Neural progenitor cell (in vitro differentiated cells): ENCODE results near the gene SPATC1L. TPM values are rescaled to one million over a fixed set of nuclear protein-coding genes. Genes with fewer than 3 reads are reported as not detected.

ENCODE experiments used
- DNase-seq: peaks from one replicate; pipeline ENCODE4 v3.0.0-alpha.2; 2016; ENCODE audit warnings: low spot score
- H2AFZ ChIP-seq: fragments of 200-600 bp; sonication (generic); replicated peaks from 2 replicates; pipeline ENCODE4 v1.6.1; 2016; ENCODE audit warnings: antibody characterized with exemption
- H3F3A ChIP-seq: fragments of 200-600 bp; sonication (generic); 2 replicates; pipeline ENCODE4 v1.6.1; 2016; ENCODE audit warnings: antibody characterized with exemption, low read depth
- H3K27ac ChIP-seq: fragments of 200-600 bp; sonication (generic); 2 replicates; pipeline ENCODE4 v1.5.1; 2016; ENCODE audit warnings: mild to moderate bottlenecking
- H3K27me3 ChIP-seq: fragments of 200-600 bp; sonication (generic); 2 replicates; pipeline ENCODE4 v1.6.1; 2016; ENCODE audit warnings: mild to moderate bottlenecking, moderate library complexity
- H3K36me3 ChIP-seq: fragments of 200-600 bp; sonication (generic); 2 replicates; pipeline ENCODE4 v1.5.1; 2016
- H3K4me1 ChIP-seq: fragments of 200-600 bp; sonication (generic); 2 replicates; pipeline ENCODE4 v1.6.1; 2016; ENCODE audit warnings: mixed run types
- H3K4me2 ChIP-seq: fragments of 200-600 bp; sonication (generic); 2 replicates; pipeline ENCODE4 v1.6.1; 2016
- H3K4me3 ChIP-seq: fragments of 200-600 bp; sonication (generic); 2 replicates; pipeline ENCODE4 v1.5.1; 2016
- H3K79me2 ChIP-seq: fragments of 200-600 bp; sonication (generic); 2 replicates; pipeline ENCODE4 v1.6.1; 2016; ENCODE audit warnings: low read depth
- H3K9ac ChIP-seq: fragments of 200-600 bp; sonication (generic); 2 replicates; pipeline ENCODE4 v1.6.1; 2016
- H3K9me3 ChIP-seq: fragments of 200-600 bp; sonication (generic); 2 replicates; pipeline ENCODE4 v1.5.1; 2016; ENCODE audit warnings: low read depth
- H4K20me1 ChIP-seq: fragments of 200-600 bp; sonication (generic); 2 replicates; pipeline ENCODE4 v1.6.1; 2016; ENCODE audit warnings: low read depth
- H3K27ac Mint-ChIP-seq: 3 replicates; pipeline ENCODE4 v1.8.0; 2021; ENCODE audit warnings: mixed read lengths
- H3K27me3 Mint-ChIP-seq: 2 replicates; pipeline ENCODE4 v1.8.0; 2022; ENCODE audit warnings: low read depth, mild to moderate bottlenecking, inconsistent platforms, moderate library complexity, mixed read lengths; ENCODE audit not compliant: insufficient read depth
- H3K36me3 Mint-ChIP-seq: 3 replicates; pipeline ENCODE4 v1.8.0; 2021; ENCODE audit warnings: mixed read lengths
- H3K4me1 Mint-ChIP-seq: 3 replicates; pipeline ENCODE4 v1.8.0; 2021; ENCODE audit warnings: mixed read lengths
- H3K4me3 Mint-ChIP-seq: 3 replicates; pipeline ENCODE4 v1.8.0; 2021; ENCODE audit warnings: mild to moderate bottlenecking, moderate library complexity, mixed read lengths
- H3K9me3 Mint-ChIP-seq: 3 replicates; pipeline ENCODE4 v1.8.0; 2020; ENCODE audit warnings: mixed read lengths
- CTCF ChIP-seq: fragments of 200-600 bp; sonication (generic); IDR thresholded peaks from 2 replicates; pipeline ENCODE4 v1.5.1; 2017; ENCODE audit warnings: antibody characterized with exemption, mild to moderate bottlenecking
- EZH2 ChIP-seq: fragments of 200-600 bp; sonication (generic); IDR thresholded peaks from 2 replicates; pipeline ENCODE4 v1.6.1; 2017; ENCODE audit warnings: antibody characterized with exemption, mild to moderate bottlenecking, moderate library complexity
- EZH2phosphoT487 ChIP-seq: fragments of 200-600 bp; sonication (generic); IDR thresholded peaks from 2 replicates; pipeline ENCODE4 v1.6.1; 2017; ENCODE audit warnings: antibody characterized with exemption
- total RNA-seq: library from RNA; depleted of rRNA; stranded (reverse); fragments of >200 nt; gene quantifications from 2 replicates; pipeline ENCODE4 v1.2.3, GENCODE V29; 2015; ENCODE audit warnings: low replicate concordance

SPATC1L gene
- total RNA-seq, 1 donor from 2014 or later: 5.1 TPM

GRCh38 chr21:46120301-46121285, 63.7 kb downstream of the SPATC1L start:
- Histone ChIP-seq H3K4me2 (no peak overlapping the region), H3K9ac (no peak overlapping the region), H4K20me1 (no peaks in the 10 kb centered on the region), H3K79me2 (no peaks in the 10 kb centered on the region), H3K4me3 (no peak overlapping the region), H3K27me3 (no peaks in the 10 kb centered on the region), H3K9me3 (no peaks in the 10 kb centered on the region), H3K27ac (no peak overlapping the region), H3K4me1 (no peaks in the 10 kb centered on the region), H2AFZ (no peak overlapping the region), H3K36me3 (no peaks in the 10 kb centered on the region), H3F3A (no peaks in the 10 kb centered on the region)
- Mint-ChIP-seq H3K4me1 (no peaks in the 10 kb centered on the region), H3K9me3 (no peaks in the 10 kb centered on the region), H3K36me3 (peaks cover 2% of the 10 kb centered on the region), H3K27me3 (no peaks in the 10 kb centered on the region), H3K4me3 (no peak overlapping the region), H3K27ac (no peak overlapping the region)
- TF ChIP-seq EZH2 (no peak), CTCF (no peak), EZH2phosphoT487 (no peak)
- no peak for DNase-seq

- no peak for DNase-seq
- H2AFZ ChIP-seq: no peak overlapping the region
- no peaks in the 10 kb centered on the region for H3K9me3 Mint-ChIP-seq
- H3K36me3 ChIP-seq: no peaks in the 10 kb centered on the region
- no peak overlapping the region for H3K4me2 ChIP-seq
- H3K9ac ChIP-seq: no peak overlapping the region
- peaks cover 4% of the 10 kb centered on the region for H3K36me3 Mint-ChIP-seq
- H3K4me1 Mint-ChIP-seq: no peaks in the 10 kb centered on the region
- no peaks in the 10 kb centered on the region for H3K27me3 ChIP-seq
- no peak overlapping the region for H3K4me3 Mint-ChIP-seq
- no peaks in the 10 kb centered on the region for H3K9me3 ChIP-seq
- H3K27ac ChIP-seq: no peak overlapping the region
- TF ChIP-seq EZH2phosphoT487: no peak
- TF ChIP-seq CTCF: no peak
- no peak for TF ChIP-seq EZH2
- no peaks in the 10 kb centered on the region for H3F3A ChIP-seq
- no peaks in the 10 kb centered on the region for H4K20me1 ChIP-seq
- H3K79me2 ChIP-seq: no peaks in the 10 kb centered on the region
- no peak overlapping the region for H3K27ac Mint-ChIP-seq
- H3K27me3 Mint-ChIP-seq: no peaks in the 10 kb centered on the region
- H3K4me1 ChIP-seq: no peaks in the 10 kb centered on the region
- no peak overlapping the region for H3K4me3 ChIP-seq
Measured at GRCh38 chr21:46119637-46120271, 64.5 kb downstream of the SPATC1L start.

GRCh38 chr21:46119144-46119636, 65.1 kb downstream of the SPATC1L start:
- H2AFZ ChIP-seq: no peak overlapping the region
- TF ChIP-seq EZH2 (no peak), EZH2phosphoT487 (no peak), CTCF (no peak)
- H3K27me3 Mint-ChIP-seq: no peaks in the 10 kb centered on the region
- no peaks in the 10 kb centered on the region for H3K79me2 ChIP-seq
- H3K36me3 ChIP-seq: no peaks in the 10 kb centered on the region
- no peaks in the 10 kb centered on the region for H3F3A ChIP-seq
- no peaks in the 10 kb centered on the region for H3K4me1 ChIP-seq
- no peaks in the 10 kb centered on the region for H4K20me1 ChIP-seq
- DNase-seq: no peak
- peaks cover 4% of the 10 kb centered on the region for H3K36me3 Mint-ChIP-seq
- no peaks in the 10 kb centered on the region for H3K27me3 ChIP-seq
- H3K4me3 Mint-ChIP-seq: no peak overlapping the region
- H3K4me1 Mint-ChIP-seq: no peaks in the 10 kb centered on the region
- H3K27ac ChIP-seq: no peak overlapping the region
- H3K9me3 Mint-ChIP-seq: no peaks in the 10 kb centered on the region
- H3K27ac Mint-ChIP-seq: no peak overlapping the region
- no peak overlapping the region for H3K4me3 ChIP-seq
- H3K9ac ChIP-seq: no peak overlapping the region
- H3K9me3 ChIP-seq: no peaks in the 10 kb centered on the region
- no peak overlapping the region for H3K4me2 ChIP-seq
